ENCODE results near the gene AMDHD2.
"Not testable (repeated sequence)": the region's sequence is repeated elsewhere in the genome, so short reads cannot be mapped to it uniquely, and the experiment has no call there.

The AMDHD2 gene

DNA sequence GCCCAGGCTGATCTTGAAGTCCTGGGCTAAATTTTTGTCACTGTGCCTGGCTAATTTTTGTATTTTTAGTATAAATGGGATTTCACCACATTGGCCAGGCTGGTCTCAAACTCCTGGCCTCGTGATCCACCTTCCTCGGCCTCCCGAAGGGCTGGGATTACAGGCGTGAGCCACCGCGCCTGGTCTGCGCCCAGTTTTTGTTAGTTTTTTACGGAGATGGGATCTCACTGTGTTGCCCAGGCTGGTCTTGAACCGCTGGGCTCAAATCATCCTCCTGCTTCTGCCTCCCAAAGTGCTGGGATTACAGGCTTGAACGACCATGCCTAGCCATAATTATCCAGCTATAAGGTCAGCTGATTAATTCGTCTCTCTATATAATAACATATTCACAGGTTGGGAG lies 13.7 kb downstream of the AMDHD2 start:
- no peak for DNase-seq (ENCODE audit: low spot score)

DNA sequence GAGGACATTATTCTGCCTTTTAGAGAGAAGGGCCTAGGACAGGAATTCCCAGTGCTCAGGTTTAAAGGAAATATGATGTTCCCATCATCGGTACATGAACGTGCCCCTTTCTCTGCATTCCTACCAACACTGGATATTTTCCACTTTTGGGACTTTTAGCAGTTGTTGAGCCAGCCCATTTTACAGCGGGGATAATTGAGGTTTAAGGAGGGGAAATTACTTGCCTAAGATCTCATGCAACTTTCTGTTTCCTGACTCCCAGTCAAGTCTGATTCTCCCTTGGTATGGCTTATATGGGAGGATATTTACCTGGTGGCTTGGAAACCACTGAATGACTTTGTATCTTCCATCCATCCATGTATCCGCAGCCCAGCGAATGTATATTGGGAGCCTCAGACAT lies 14.2 kb downstream of the AMDHD2 start:
- not testable (repeated sequence) for DNase-seq (ENCODE audit: low spot score)

- peak; percentile 68 for DNase-seq (ENCODE audit: low spot score)
Measured at GRCh38 chr16:2535625-2536013, 15.4 kb downstream of the AMDHD2 start.

DNA sequence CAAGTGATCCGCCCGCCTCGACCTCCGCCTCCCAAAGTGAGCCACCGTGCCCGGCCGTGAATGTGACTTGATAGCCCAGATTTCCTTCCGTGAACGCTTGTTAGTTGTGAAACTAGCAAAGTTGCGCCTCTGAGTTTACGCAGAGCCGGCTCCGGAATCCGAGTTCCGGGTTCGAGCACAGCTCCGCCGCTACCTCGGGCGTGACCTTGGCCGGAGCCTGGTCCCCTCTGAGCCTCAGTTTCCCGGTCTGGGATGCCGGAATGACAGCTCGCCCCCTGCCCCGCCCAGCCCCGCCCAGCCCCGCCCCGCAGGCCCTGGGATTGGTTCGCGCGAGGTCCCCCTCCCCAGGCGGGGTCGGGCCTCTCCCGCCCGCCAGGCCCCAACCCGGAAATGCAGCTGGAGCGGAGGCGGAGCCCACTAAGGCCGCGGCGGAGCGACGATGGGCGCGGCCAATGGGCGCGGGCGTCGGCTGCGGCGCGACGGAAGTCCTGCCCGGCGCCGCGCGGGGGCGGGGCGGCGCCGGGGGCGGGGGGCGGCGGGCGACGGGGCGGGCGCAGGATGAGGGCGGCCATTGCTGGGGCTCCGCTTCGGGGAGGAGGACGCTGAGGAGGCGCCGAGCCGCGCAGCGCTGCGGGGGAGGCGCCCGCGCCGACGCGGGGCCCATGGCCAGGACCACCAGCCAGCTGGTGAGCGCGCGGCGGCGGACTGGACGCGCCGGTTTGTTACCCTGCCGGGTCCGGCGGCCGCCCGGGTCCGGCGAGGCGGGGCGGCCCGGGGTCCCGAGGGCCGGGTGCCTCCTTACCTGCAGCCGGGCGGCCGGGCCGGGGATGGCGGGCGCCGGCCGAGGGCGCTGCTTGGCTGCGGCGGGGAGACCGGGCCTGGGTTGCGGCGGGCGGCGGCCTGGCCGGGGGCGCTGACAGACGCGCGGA lies 17.5 kb downstream of the AMDHD2 start, which contains the start of gene PDPK1:
TSS of gene PDPK1 (plus strand) at position 571 of the 929 bp plus-strand sequence. CDS start at position 663, 92 bp downstream.
- peak; percentile 96 for DNase-seq (ENCODE audit: low spot score)

DNA sequence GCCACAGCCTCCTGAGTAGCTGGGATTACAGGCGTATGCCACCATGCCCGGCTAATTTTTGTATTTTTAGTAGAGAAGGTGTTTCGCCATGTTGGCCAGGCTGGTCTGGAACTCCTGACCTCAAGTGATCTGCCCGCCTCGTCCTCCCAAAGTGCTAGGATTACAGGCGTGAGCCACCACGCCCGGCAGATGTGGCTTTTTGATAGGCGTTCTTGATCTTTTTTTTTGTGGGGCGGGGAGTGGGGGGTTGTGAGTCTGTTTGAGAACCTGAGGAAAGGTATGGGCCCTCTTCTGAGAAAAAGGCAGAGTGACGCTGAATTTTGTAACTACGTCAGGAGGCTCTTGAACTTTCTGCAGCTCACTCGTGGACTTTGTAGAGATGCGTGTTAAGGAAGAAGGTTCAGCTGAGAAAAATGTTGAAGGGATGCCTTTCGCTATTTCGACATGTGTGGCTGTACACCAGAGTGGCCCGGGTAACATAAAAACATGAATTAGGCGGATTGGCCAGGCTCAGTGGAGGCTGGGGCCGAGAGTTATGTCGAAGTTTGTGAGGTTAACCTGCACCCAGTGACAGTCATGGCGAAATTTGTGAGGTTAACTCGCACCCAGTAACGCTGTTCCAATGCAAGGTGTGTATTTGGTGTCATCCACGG lies 19.1 kb downstream of the AMDHD2 start:
- DNase-seq (ENCODE audit: low spot score), result not testable (repeated sequence)

GRCh38 chr16:2539845-2540458 lies 19.8 kb downstream of the AMDHD2 start:
- not testable (repeated sequence) for DNase-seq (ENCODE audit: low spot score)

GRCh38 chr16:2540912-2541311 lies 20.7 kb downstream of the AMDHD2 start:
- not testable (repeated sequence) for DNase-seq (ENCODE audit: low spot score)

DNA sequence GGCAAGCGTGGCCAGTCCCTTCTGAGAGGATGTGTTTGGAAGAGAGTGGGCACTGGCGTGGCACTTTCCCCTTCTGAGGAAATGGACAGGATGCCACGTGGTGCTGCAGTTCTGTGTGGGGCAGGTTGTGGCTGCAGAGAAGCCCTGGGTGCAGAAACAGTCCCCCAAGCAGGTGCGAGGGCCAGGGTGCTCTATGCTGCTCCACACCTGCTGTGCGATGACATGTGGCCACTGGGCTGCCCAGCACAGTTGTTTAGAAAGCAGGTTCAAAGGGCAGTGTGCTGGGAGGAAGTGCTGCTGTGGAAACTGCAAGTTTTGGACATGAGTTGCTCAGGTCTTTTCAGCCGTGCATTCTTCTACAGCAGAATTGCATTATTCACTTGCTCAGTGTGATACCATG lies 21.2 kb downstream of the AMDHD2 start:
- DNase-seq (ENCODE audit: low spot score), result not testable (repeated sequence)

DNA sequence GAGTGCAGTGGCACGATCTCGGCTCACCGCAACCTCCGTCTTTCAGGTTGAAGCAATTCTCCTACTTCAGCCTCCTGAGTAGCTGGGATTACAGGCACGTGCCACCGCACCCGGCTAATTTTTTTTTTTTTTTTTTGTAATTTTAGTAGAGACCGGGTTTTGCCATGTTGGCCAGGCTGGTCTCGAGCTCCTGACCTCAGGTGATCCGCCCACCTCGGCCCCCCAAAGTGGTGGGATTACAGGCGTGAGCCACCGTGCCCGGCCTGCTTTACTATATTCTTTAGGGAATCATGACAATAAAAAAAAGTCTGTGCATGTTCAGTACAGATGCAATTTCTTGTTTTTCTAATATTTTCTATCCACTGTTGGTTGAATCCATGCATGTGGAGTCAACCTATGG lies 23.6 kb downstream of the AMDHD2 start:
- not testable (repeated sequence) for DNase-seq (ENCODE audit: low spot score)

- not testable (repeated sequence) for DNase-seq (ENCODE audit: low spot score)
Measured at GRCh38 chr16:2550283-2550878, 30.2 kb downstream of the AMDHD2 start.

DNA sequence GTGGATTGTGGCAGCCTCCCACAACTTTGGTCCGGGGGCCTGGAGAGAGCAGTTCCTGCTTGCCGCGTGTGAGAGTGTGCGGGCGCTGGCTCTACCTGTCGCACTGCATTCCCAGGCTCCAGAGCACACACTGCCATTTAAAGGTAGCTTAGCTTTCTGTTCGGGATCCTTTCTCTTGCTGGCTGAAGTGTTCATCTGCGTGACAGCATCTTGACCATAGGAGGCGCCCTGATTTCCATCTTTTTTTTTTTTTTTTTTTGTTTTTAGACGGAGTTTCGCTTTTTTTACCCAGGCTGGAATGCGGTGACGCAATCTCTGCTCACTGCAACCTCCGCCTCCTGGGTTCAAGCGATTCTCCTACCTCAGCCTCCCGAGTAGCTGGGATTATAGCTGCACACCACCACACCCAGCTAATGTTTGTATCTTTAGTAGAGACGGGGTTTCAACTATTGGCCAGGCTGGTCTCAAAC lies 31.3 kb downstream of the AMDHD2 start:
- not testable (repeated sequence) for DNase-seq (ENCODE audit: low spot score)

- DNase-seq (ENCODE audit: low spot score), result not testable (repeated sequence)
Measured at GRCh38 chr16:2554709-2555425, 34.7 kb downstream of the AMDHD2 start.

DNA sequence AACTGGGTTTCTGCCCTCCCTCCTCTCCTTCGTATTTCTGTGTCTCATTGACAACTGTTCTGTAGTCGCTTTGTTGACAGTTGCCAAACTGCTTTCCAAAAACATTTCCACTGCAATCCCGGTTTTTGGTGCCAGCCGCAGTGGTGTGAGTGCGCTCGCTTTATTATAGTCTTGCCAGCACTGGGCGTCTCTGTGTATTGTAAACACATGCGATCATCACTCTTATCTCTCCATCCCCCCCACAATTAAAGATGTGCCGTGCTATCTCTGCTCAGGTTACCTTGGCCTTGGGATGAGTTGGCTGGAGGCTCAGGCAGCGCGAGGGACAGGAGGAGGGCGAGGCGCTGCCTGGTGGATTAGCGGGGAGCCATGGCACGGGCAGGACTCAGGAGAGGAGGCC lies 37.0 kb downstream of the AMDHD2 start:
- not testable (repeated sequence) for DNase-seq (ENCODE audit: low spot score)

DNA sequence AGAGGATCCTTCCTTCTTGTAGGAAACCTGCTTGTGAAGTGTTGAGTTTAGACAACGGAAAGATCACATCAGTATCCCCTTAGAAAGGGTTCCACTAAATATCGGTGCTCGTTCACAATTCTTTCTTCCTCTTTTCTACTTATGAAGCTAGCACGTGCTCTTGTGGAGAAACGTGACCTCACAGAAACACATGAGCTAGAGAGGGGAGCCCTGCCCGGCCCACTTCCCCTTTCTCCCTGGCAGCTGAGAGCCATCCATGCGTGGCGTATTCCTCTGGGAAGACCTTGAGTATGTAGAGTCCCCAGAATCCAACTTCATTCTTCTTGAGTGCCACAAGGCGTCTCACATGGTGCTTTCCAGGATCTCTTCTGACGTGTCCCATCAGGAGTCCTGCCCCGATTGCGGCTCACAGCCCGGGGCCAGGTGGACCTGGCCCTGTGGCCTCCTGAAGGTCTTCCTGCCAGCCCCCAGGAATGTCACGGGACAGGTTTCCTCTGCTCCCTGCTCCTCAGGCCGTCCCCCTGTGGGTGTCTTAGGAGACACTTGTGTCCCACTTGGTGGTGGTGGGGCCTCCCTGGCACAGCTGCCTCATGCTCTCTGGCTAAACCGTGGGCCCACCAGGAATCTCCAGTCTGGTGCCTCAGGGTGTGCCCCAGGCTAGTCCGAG lies 40.1 kb downstream of the AMDHD2 start:
- DNase-seq (ENCODE audit: low spot score), result not testable (repeated sequence)

- not testable (repeated sequence) for DNase-seq (ENCODE audit: low spot score)
Measured at GRCh38 chr16:2560798-2561133, 40.6 kb downstream of the AMDHD2 start.

DNA sequence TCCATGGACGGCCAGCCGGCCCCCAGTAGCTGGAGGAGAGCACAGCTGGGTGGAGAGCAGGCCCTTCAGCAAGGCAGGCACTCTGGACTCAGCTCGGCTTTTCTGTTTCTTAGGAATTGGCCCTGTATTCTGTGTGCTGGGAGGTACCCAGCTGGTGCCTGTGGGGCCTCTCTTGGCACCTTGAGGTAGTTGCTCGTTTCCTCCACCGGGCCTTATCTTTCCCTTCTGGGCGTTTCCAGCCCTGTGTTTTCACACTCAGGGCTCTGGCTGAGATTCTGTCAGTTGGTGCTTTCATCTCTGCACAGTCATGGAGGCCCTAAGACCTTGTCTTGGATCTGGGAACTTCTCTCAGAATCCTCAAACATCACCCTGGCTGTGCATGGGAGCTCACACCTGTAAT lies 47.3 kb downstream of the AMDHD2 start:
- DNase-seq (ENCODE audit: low spot score), result not testable (repeated sequence)

- DNase-seq (ENCODE audit: low spot score), result not testable (repeated sequence)
Measured at GRCh38 chr16:2568573-2568972, 48.4 kb downstream of the AMDHD2 start.

DNA sequence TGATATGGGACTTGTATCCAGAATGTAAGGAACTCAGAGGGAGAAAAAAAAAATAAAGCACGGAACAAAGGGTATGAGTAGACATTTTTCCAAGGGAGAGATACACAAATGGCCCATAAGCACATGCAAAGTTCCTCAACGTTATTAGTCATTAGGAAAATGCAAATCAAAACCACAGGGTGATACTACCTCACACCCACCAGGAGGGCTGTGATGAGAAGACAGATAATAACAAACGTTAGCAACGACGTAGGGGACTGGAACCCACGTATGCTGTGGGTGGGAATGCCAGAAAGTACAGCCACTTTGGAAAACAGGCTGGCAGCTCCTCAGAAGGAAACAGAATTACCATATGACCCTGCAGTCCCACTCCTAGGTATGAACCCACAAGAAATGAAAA lies 52.5 kb downstream of the AMDHD2 start:
- not testable (repeated sequence) for DNase-seq (ENCODE audit: low spot score)

DNA sequence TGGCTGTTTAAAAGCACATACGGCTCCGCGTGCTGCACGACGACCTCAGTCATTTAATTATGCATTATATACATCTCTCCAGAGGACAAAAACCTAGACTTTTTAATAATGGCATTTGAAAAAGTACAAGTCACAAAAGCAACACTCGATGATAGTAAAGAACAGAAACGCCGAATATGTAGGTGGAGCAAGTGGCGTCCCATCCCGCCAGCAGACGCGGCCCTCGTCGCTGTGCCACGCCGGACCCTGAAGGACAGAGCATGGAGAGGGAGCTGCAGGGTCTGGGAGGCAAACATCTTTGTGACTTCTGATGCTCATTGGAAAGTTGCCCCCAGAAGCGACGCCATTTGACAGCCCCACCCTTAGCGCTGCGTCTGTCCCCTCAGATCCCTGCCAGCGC lies 55.7 kb downstream of the AMDHD2 start:
- DNase-seq (ENCODE audit: low spot score), result not testable (repeated sequence)

- DNase-seq (ENCODE audit: low spot score), result not testable (repeated sequence)
Measured at GRCh38 chr16:2577044-2577443, 56.9 kb downstream of the AMDHD2 start.

DNA sequence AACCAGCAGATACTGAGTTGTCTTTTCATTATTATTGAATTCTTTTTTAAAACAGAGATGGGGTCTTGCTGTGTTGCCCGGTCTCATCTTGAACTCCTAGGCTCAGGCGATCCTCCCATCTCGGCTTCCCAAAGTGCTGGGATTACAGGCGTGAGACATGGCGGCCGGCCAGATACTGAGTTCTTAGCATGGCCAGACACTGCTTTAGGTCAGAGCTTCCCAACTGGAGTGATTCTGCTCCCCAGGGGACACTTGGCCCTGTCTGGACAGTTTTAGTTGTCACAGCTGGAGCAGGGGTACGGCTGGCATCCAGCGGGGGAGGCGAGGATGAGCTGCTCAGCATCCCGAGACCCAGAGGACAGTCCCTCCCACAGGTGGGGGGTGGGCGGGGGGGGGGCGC lies 58.7 kb downstream of the AMDHD2 start:
- not testable (repeated sequence) for DNase-seq (ENCODE audit: low spot score)

All from AG08396 (cell line).